ENCODE data around the gene PDZRN3. TPM values are rescaled to one million over a fixed set of nuclear protein-coding genes. Genes with fewer than 3 reads are reported as not detected.

The PDZRN3 gene
- total and polyA plus RNA-seq, 2 experiments from 2014 or later: 7.5 to 14.0 TPM

GRCh38 chr3:73674280-73674679 lies 49.5 kb upstream of the PDZRN3 start (continued):
- TF ChIP-seq CREB1 (CRISPR knock-in tag; IDR thresholded peaks at IDR 0.05; ENCODE audit: low read depth): no peak
- TF ChIP-seq ZNF331 (CRISPR knock-in tag; IDR thresholded peaks at IDR 0.05; ENCODE audit: low read depth): no peak
- no peak for TF ChIP-seq STAT1 (IDR thresholded peaks at IDR 0.05; ENCODE audit: unreplicated experiment)
- TF ChIP-seq JUNB (IDR thresholded peaks at IDR 0.05; ENCODE audit: unreplicated experiment): no peak
- no peak for TF ChIP-seq POLR2AphosphoS5 (IDR thresholded peaks at IDR 0.05; ENCODE audit: low read depth)
- no peak for TF ChIP-seq EZH2phosphoT487 (IDR thresholded peaks at IDR 0.05; ENCODE audit: unreplicated experiment)
- TF ChIP-seq EZH2 (IDR thresholded peaks at IDR 0.05; ENCODE audit: low read depth, unreplicated experiment): no peak
- TF ChIP-seq ZNF114 (CRISPR knock-in tag; IDR thresholded peaks at IDR 0.05): no peak
- TF ChIP-seq NANOG (IDR thresholded peaks at IDR 0.05; ENCODE audit: borderline replicate concordance): no peak

- DNase-seq (ENCODE audit: low spot score): no peak
- Histone ChIP-seq H3K9me2 (ENCODE audit: insufficient read depth) (no peaks in the 10 kb centered on the region), H3K27ac (ENCODE audit: low read depth) (no peak overlapping the region), H3K79me2 (replicated peaks; ENCODE audit: insufficient read depth) (no peaks in the 10 kb centered on the region), H2AFZ (no peak overlapping the region), H3K27me3 (ENCODE audit: insufficient read depth) (no peaks in the 10 kb centered on the region), H4K20me1 (replicated peaks; ENCODE audit: insufficient read depth) (no peaks in the 10 kb centered on the region), H3K4me1 (ENCODE audit: insufficient read depth) (peaks cover 58% of the 10 kb centered on the region), H3K4me3 (no peak overlapping the region), H3K4me2 (peak overlapping the region; percentile 7), H3F3A (replicated peaks; ENCODE audit: low read depth) (no peaks in the 10 kb centered on the region), H3K36me3 (ENCODE audit: insufficient read depth) (no peaks in the 10 kb centered on the region)
- Mint-ChIP-seq H3K4me3 (no peak overlapping the region), H3K4me1 (peaks cover 57% of the 10 kb centered on the region), H3K27ac (no peak overlapping the region), H3K27me3 (ENCODE audit: insufficient read depth, low read depth, poor library complexity) (no peaks in the 10 kb centered on the region), H3K36me3 (ENCODE audit: low read depth) (no peaks in the 10 kb centered on the region), H3K9me3 (no peaks in the 10 kb centered on the region)
- TF ChIP-seq POLR2AphosphoS5 (IDR thresholded peaks at IDR 0.05; ENCODE audit: low read depth) (no peak), JUNB (IDR thresholded peaks at IDR 0.05; ENCODE audit: unreplicated experiment) (no peak), ZNF331 (CRISPR knock-in tag; IDR thresholded peaks at IDR 0.05; ENCODE audit: low read depth) (no peak), CTCF (conservative IDR thresholded peaks at IDR 0.05; ENCODE audit: low read depth in 2 of 2) (no peak), REST (IDR thresholded peaks at IDR 0.05; ENCODE audit: unreplicated experiment) (no peak), EZH2phosphoT487 (IDR thresholded peaks at IDR 0.05; ENCODE audit: unreplicated experiment) (no peak), ZNF462 (CRISPR knock-in tag; IDR thresholded peaks at IDR 0.05) (no peak), CREB1 (CRISPR knock-in tag; IDR thresholded peaks at IDR 0.05; ENCODE audit: low read depth) (no peak), STAT1 (IDR thresholded peaks at IDR 0.05; ENCODE audit: unreplicated experiment) (no peak)
- no peak for ATAC-seq
Observed at GRCh38 chr3:73669260-73669659, 44.5 kb upstream of the PDZRN3 start.
